ENCODE results near the gene ARHGAP31. TPM values are rescaled to one million over a fixed set of nuclear protein-coding genes. Genes with fewer than 3 reads are reported as not detected.

Gene ARHGAP31
- total and polyA plus RNA-seq, 2 of the 8 experiments (the other 6 are each of a cell fraction or from before 2014, with no cell fraction given) = 1.1 to 7.6 TPM

DNA sequence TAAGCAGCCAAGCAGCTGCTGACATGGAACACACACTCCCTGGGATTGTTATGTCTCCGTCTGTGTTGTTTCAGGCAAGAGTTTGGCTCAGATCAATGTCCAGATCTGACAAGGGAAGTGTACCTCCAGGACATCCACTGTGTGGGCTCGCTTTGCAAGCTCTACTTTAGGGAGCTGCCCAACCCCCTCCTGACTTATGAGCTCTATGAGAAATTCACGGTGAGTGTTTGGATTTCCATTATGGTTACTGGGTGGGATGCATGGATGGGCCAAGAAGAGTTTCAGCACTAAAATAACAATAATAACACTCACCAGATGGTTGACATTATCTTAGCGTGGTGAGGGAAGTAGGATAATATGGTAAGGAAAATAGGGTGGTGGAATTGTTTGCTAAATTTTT lies 74.1 kb downstream of the ARHGAP31 start:
- no peak overlapping the region for H4K8ac ChIP-seq (ENCODE audit: extremely low read depth, insufficient read depth, low read length)
- no peaks in the 10 kb centered on the region for H3K36me3 ChIP-seq (ENCODE audit: control insufficient read depth in 2 of 4, insufficient read depth in 4 of 4, low read length in 3 of 4)
- H2AK5ac ChIP-seq (ENCODE audit: low read depth, low read length) = no peak overlapping the region
- H3K9me3 ChIP-seq (ENCODE audit: insufficient read depth in 2 of 2, low read depth in 1 of 2, low read length in 1 of 2) = no peaks in the 10 kb centered on the region
- H3K14ac ChIP-seq (ENCODE audit: insufficient read length) = no peak overlapping the region
- H2BK12ac ChIP-seq (ENCODE audit: low read depth, low read length) = no peak overlapping the region
- H2BK5ac ChIP-seq (ENCODE audit: low read depth, low read length) = no peak overlapping the region
- no peak overlapping the region for H3K9ac ChIP-seq (replicated peaks in 1 of 4; ENCODE audit: extremely low read depth in 1 of 4, low read depth in 3 of 4, low read length in 3 of 4)
- no peak overlapping the region for H4K91ac ChIP-seq (replicated peaks; ENCODE audit: insufficient read length, low read length)
- CTCF ChIA-PET (ENCODE audit: partially characterized antibody) = interaction anchor here (2.1 kb wide), 1 partner anchor 15 kb away, joined by 8 read pairs; no protein-coding TSS in a partner anchor
- H2AFZ ChIP-seq (ENCODE audit: low read length) = no peak overlapping the region
- no peaks in the 10 kb centered on the region for H3K79me2 ChIP-seq (ENCODE audit: control insufficient read depth in 1 of 2, insufficient read depth in 2 of 2, low read length in 2 of 2)
- H2BK15ac ChIP-seq (ENCODE audit: low read length) = no peak overlapping the region
- no peak overlapping the region for H3K56ac ChIP-seq (replicated peaks; ENCODE audit: insufficient read length, low read depth, low read length)
- H3K4me1 ChIP-seq (replicated peaks in 1 of 4; ENCODE audit: control insufficient read depth in 3 of 4, insufficient read depth in 4 of 4, low read length in 3 of 4) = peaks cover 0 to 2% (median 1%) of the 10 kb centered on the region in 4 experiments; a peak in 3 of 7 replicates
- WGBS, 2 experiments (ENCODE audit: extremely low coverage in 1 of 2, insufficient coverage in 1 of 2, insufficient read length in 1 of 2, insufficient replicate concordance in 2 of 2, low coverage in 1 of 2, low lambda C conversion rate in 2 of 2, missing lambda C conversion rate in 1 of 2) = 93 to 100% methylated on average over 1 to 4 of the region's 4 CpGs
- no peak overlapping the region for H3K23ac ChIP-seq (ENCODE audit: insufficient read length)
- H3K23me2 ChIP-seq (ENCODE audit: low read depth, low read length) = no peaks in the 10 kb centered on the region
- FAIRE-seq (no peak), DNase-seq (ENCODE audit: low read depth in 1 of 2, low spot score in 2 of 2) (no peak)
- H3K27me3 ChIP-seq (replicated peaks in 1 of 4; ENCODE audit: control insufficient read depth in 3 of 4, extremely low read depth in 1 of 4, insufficient read depth in 3 of 4, low read length in 3 of 4) = no peaks in the 10 kb centered on the region
- H2BK120ac ChIP-seq (replicated peaks; ENCODE audit: low read depth, low read length) = no peak overlapping the region
- no peak overlapping the region for H2BK20ac ChIP-seq (ENCODE audit: low read length)
- H3K4ac ChIP-seq (replicated peaks; ENCODE audit: insufficient read length, low read depth, low read length) = no peak overlapping the region
- no peak overlapping the region for H3K4me3 ChIP-seq (ENCODE audit: extremely low read depth in 1 of 4, insufficient read depth in 2 of 4, low read depth in 3 of 4, low read length in 4 of 4)
- no peaks in the 10 kb centered on the region for H3K79me1 ChIP-seq (ENCODE audit: low read depth, low read length)
- no peak overlapping the region for H3K27ac ChIP-seq (ENCODE audit: low read depth, low read length)
- H4K5ac ChIP-seq (ENCODE audit: insufficient read length, low read depth, low read length) = no peak overlapping the region
- H4K20me1 ChIP-seq (replicated peaks in 1 of 2; ENCODE audit: control insufficient read depth in 1 of 2, insufficient read depth in 2 of 2, low read length in 2 of 2) = no peaks in the 10 kb centered on the region
- no peak overlapping the region for H3K4me2 ChIP-seq (ENCODE audit: insufficient read depth in 1 of 2, low read depth in 2 of 2, low read length in 2 of 2)
- TF ChIP-seq JUND (IDR thresholded peaks at IDR 0.05; ENCODE audit: low read length) (no peak), TAF1 (IDR thresholded peaks at IDR 0.05; ENCODE audit: low read depth, low read length) (no peak), TAF7 (optimal IDR thresholded peaks at IDR 0.05; ENCODE audit: borderline replicate concordance, low read depth, low read length) (no peak)
- POLR2A ChIA-PET (ENCODE audit: partially characterized antibody) = interaction anchor here (0.6 to 1.2 kb wide), 2 partner anchors 46 to 300 kb away, joined by 3 read pairs; no protein-coding TSS in a partner anchor
- no peak overlapping the region for H3K18ac ChIP-seq (ENCODE audit: extremely low read depth, low read length)

All from H1 (cell line).